K562 (cell line): ENCODE results near the gene FSD1L. TPM values are rescaled to one million over a fixed set of nuclear protein-coding genes. Genes with fewer than 3 reads are reported as not detected.

Experiments used
- ATAC-seq: fragments of 200-7000 bp; cut with Tn5 transposase; 3 replicates; pipeline ENCODE4 v1.9.1; 2020; ENCODE audit warnings: moderate library complexity
- BruUV-seq: library from RNA; stranded (reverse); fragments of 400-500 nt; replicated peaks from 2 replicates; lab custom pipeline; 2021; lab: Mats Ljungman, UMichigan
- CTCF ChIA-PET: fragments of 300-600 bp; formaldehyde crosslinking; extraction: SDS; loops from one replicate; lab custom pipeline; 2021; ENCODE audit warnings: low intra/inter-chr PET ratio; lab: Yijun Ruan, JAX
- POLR2A ChIA-PET: fragments of 300-600, 350-650 bp; sonication (Branson Sonifier 250); formaldehyde crosslinking; extraction: SDS; loops from one replicate; lab custom pipeline; 2021; ENCODE audit warnings: antibody characterized with exemption, inconsistent platforms; lab: Yijun Ruan, JAX
- DNase-seq, 4 experiments: peaks; one replicate each; pipeline versions ENCODE4 v3.0.0 to v3.0.0-alpha.2; 2011 to 2018; ENCODE audit warnings: low spot score in 3 of 4, mixed read lengths in 3 of 4; ENCODE audit errors: extremely low read depth in 1 of 4
- FAIRE-seq: peaks from 2 replicates; lab custom pipeline; 2011; peaks lifted over from hg19 to GRCh38; lab: Jason Lieb, UNC
- H2AFZ ChIP-seq: 2 replicates; pipeline ENCODE4 v1.6.0; 2011; ENCODE audit warnings: low read depth, low read length, control low read depth, inconsistent platforms
- H3K27ac ChIP-seq: fragments of 200-600 bp; 3 replicates; pipeline ENCODE4 v1.8.0; 2011; ENCODE audit warnings: low read depth, mild to moderate bottlenecking, control low read depth, inconsistent platforms, low read length, moderate library complexity, mixed read lengths; ENCODE audit errors: extremely low read depth
- H3K27me3 ChIP-seq, 2 experiments: fragments of 300-600 bp in 1 of 2; 2 replicates in 1 of 2; 3 replicates in 1 of 2; pipeline versions ENCODE4 v1.6.0 to v1.8.0; 2011; ENCODE audit warnings: inconsistent platforms in 2 of 2, low read length in 2 of 2, mild to moderate bottlenecking in 1 of 2, mixed read lengths in 1 of 2, moderate library complexity in 1 of 2; ENCODE audit not compliant: control insufficient read depth in 2 of 2, insufficient read depth in 2 of 2
- H3K36me3 ChIP-seq: fragments of 300-600 bp; 3 replicates; pipeline ENCODE4 v1.8.0; 2011; ENCODE audit warnings: mild to moderate bottlenecking, low read length, inconsistent platforms; ENCODE audit not compliant: control insufficient read depth, insufficient read depth
- H3K4me1 ChIP-seq, 2 experiments: fragments of 200-600 bp in 1 of 2; replicated peaks in 1 of 2; 2 replicates in 1 of 2; 3 replicates in 1 of 2; pipeline versions ENCODE4 v1.5.1 to v1.8.0; 2011; ENCODE audit warnings: inconsistent platforms in 2 of 2, low read length in 2 of 2, mild to moderate bottlenecking in 1 of 2, mixed read lengths in 1 of 2, moderate library complexity in 1 of 2; ENCODE audit not compliant: control insufficient read depth in 2 of 2, insufficient read depth in 2 of 2
- H3K4me2 ChIP-seq: 2 replicates; pipeline ENCODE4 v1.6.1; 2011; ENCODE audit warnings: low read length, control low read depth, inconsistent platforms, mixed read lengths; ENCODE audit not compliant: insufficient read depth
- H3K4me3 ChIP-seq: fragments of 200-600 bp; sonication (generic), shearing (Covaris generic); 2 replicates; pipeline ENCODE4 v1.5.1; 2016; ENCODE audit warnings: control low read depth, inconsistent platforms
- H3K79me2 ChIP-seq: fragments of 200-600 bp; 3 replicates; pipeline ENCODE4 v1.8.0; 2011; ENCODE audit warnings: low read length, inconsistent platforms; ENCODE audit not compliant: control insufficient read depth, insufficient read depth
- H3K9ac ChIP-seq, 2 experiments: 2 replicates each; pipeline versions ENCODE4 v1.6.0 to v1.6.1; 2011; ENCODE audit warnings: low read depth in 2 of 2, low read length in 2 of 2, control low read depth in 1 of 2, inconsistent platforms in 1 of 2, mild to moderate bottlenecking in 1 of 2, mixed read lengths in 1 of 2; ENCODE audit not compliant: insufficient read depth in 1 of 2
- H3K9me1 ChIP-seq: one replicate; pipeline ENCODE4 v1.6.0; 2011; ENCODE audit warnings: inconsistent platforms, mild to moderate bottlenecking, low read length, moderate library complexity; ENCODE audit not compliant: control insufficient read depth, insufficient read depth
- H3K9me3 ChIP-seq: replicated peaks from 2 replicates; pipeline ENCODE4 v1.5.1; 2011; ENCODE audit warnings: low read depth, low read length, inconsistent platforms; ENCODE audit not compliant: control insufficient read depth, insufficient read depth
- H4K20me1 ChIP-seq: replicated peaks from 2 replicates; pipeline ENCODE4 v1.6.1; 2011; ENCODE audit warnings: low read length, inconsistent platforms, mixed read lengths; ENCODE audit not compliant: control insufficient read depth, insufficient read depth
- FOXM1 ChIP-seq, 2 experiments: fragments of 450-650 bp in 1 of 2; sonication (generic) in 1 of 2; formaldehyde crosslinking in 1 of 2; IDR thresholded peaks; 2 replicates each; pipeline versions ENCODE4 v1.6.1 to v1.9.0; 2017 to 2022; ENCODE audit warnings: low read depth in 2 of 2, mild to moderate bottlenecking in 2 of 2, missing genetic modification reagents in 1 of 2, moderate library complexity in 1 of 2
- HDAC3 ChIP-seq: fragments of 450-650 bp; IDR thresholded peaks from 2 replicates; pipeline ENCODE4 v1.6.1; 2018; ENCODE audit warnings: borderline replicate concordance, mild to moderate bottlenecking, moderate library complexity; ENCODE audit not compliant: partially characterized antibody
- HNRNPLL ChIP-seq: fragments of 200-400 bp; formaldehyde crosslinking; IDR thresholded peaks from 2 replicates; pipeline ENCODE4 v1.6.1; 2017; ENCODE audit warnings: low read length, low read depth, mild to moderate bottlenecking; ENCODE audit not compliant: poor library complexity, severe bottlenecking
- ILK ChIP-seq: fragments of 450-650 bp; IDR thresholded peaks from 2 replicates; pipeline ENCODE4 v1.6.1; 2016; ENCODE audit warnings: missing genetic modification characterization, low read depth, mild to moderate bottlenecking, missing compliant biosample characterization, moderate library complexity, borderline replicate concordance
- KHSRP ChIP-seq: fragments of 450-650 bp; IDR thresholded peaks from 2 replicates; pipeline ENCODE4 v1.6.1; 2017
- PHF21A ChIP-seq: fragments of 450-650 bp; IDR thresholded peaks from 2 replicates; pipeline ENCODE4 v1.6.1; 2017; ENCODE audit warnings: low read depth, borderline replicate concordance
- RFX5 ChIP-seq: IDR thresholded peaks from 2 replicates; pipeline ENCODE4 v1.6.1; 2011; ENCODE audit warnings: low read depth, mild to moderate bottlenecking, improper control_type of control experiment, low read length
- RFX7 ChIP-seq: fragments of 250-450 bp; sonication (Bioruptor Pico); IDR thresholded peaks from 2 replicates; pipeline ENCODE4 v1.5.1; 2021; ENCODE audit warnings: mild to moderate bottlenecking
- SLC30A9 ChIP-seq: fragments of 250-450 bp; sonication (Bioruptor Pico); IDR thresholded peaks from 2 replicates; pipeline ENCODE4 v1.8.0; 2022; ENCODE audit warnings: mild to moderate bottlenecking, moderate library complexity
- SMAD1 ChIP-seq: fragments of 150-350 bp; IDR thresholded peaks from 2 replicates; pipeline ENCODE4 v1.6.1; 2014; ENCODE audit warnings: low read length, low read depth; ENCODE audit not compliant: partially characterized antibody
- SPI1 ChIP-seq: IDR thresholded peaks from 2 replicates; pipeline ENCODE4 v1.6.1; 2011; ENCODE audit warnings: low read depth, low read length, control low read depth, borderline replicate concordance
- STAT5A ChIP-seq: IDR thresholded peaks from 2 replicates; pipeline ENCODE4 v1.6.1; 2012; ENCODE audit warnings: low read length, inconsistent platforms, borderline replicate concordance
- ZNF41 ChIP-seq: fragments of 250-450 bp; sonication (Bioruptor Pico); conservative IDR thresholded peaks from 2 replicates; pipeline ENCODE4 v1.4.0; 2020; ENCODE audit warnings: mild to moderate bottlenecking
- ZNF75A ChIP-seq: fragments of 450-650 bp; formaldehyde crosslinking; IDR thresholded peaks from 2 replicates; pipeline ENCODE4 v1.4.0; 2020; ENCODE audit warnings: mild to moderate bottlenecking
- WGBS: fragments of 100-300 bp; shearing (Covaris generic); methylation state at CpG from one replicate; pipeline ENCODE4 v1.1.6; 2016; ENCODE audit warnings: low coverage, mixed read lengths; ENCODE audit not compliant: insufficient coverage; ENCODE audit errors: missing lambda C conversion rate; 5-methylcytosine and 5-hydroxymethylcytosine counted together
- in situ Hi-C: fragments of 300-500 bp; cut with MboI; formaldehyde crosslinking; loops from 4 replicates; pipeline ENCODE4 v1.15.0; 2018; ENCODE audit warnings: inconsistent platforms, mixed read lengths
- intact Hi-C: fragments of 100-400 bp; cut with micrococcal nuclease; formaldehyde crosslinking; loops from 2 replicates; pipeline ENCODE4 v1.14.2; 2022
- polyA plus RNA-seq, 8 experiments: library from polyadenylated mRNA; depleted of rRNA in 4 of 8; stranded (reverse) in 5 of 8; unstranded in 3 of 8; fragments of >200 nt; fragmentation: Nextera tagmentation in 2 of 8; fragmentation: Illumina TruSeq in 1 of 8; extraction: Ambion mirVana in 2 of 8; extraction: Trizol in 1 of 8; gene quantifications; 2 replicates each; pipeline versions ENCODE4 v1.2.1 to v1.2.3, GENCODE V29; 2011 to 2014; ENCODE audit warnings: inconsistent platforms in 1 of 8, missing spikeins in 1 of 8
- total RNA-seq, 7 experiments: library from RNA; depleted of rRNA in 6 of 7; stranded (reverse); fragments of >200 nt in 6 of 7; fragmentation: Illumina TruSeq in 2 of 7; extraction: Trizol in 2 of 7; gene quantifications; 2 replicates each; pipeline versions ENCODE4 v1.2.1 to v1.2.3, GENCODE V29; 2011 to 2021; ENCODE audit warnings: low replicate concordance in 1 of 7
- TF ChIP-seq, protein P1 (sequence below): sonication (generic); formaldehyde crosslinking; IDR thresholded peaks from 2 replicates; pipeline ENCODE4 v1.8.1; 2023; ENCODE audit warnings: mild to moderate bottlenecking, missing genetic modification reagents

The FSD1L gene
- total and polyA plus RNA-seq, 9 of the 15 experiments (the other 6 are each of a cell fraction or from before 2014, with no cell fraction given): 0.95 to 4.2 (median 2.1) TPM

DNA sequence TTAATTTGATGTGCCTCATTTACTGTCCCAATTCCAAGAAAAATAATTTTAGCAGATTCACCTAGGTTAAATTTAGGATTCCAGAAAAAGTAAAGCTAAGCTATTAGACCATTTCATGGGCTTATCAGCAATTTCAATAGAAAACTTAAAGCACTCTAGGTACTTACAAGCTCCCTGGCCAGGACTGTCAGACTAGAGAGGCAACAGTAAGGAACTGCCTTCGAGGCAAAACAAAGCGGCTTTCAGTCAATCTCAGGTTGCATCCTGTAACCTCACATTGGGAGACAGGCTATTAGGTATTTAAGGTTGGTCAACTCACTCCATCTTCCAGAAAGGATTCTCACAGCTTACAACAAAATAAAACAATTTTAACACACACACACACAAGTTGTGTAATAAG lies 48.7 kb upstream of the FSD1L start:
- Histone ChIP-seq H3K9me3 (no peaks in the 10 kb centered on the region), H3K4me1 (no peaks in the 10 kb centered on the region), H3K79me2 (no peaks in the 10 kb centered on the region), H3K36me3 (no peaks in the 10 kb centered on the region), H3K4me2 (no peak overlapping the region), H3K9ac (no peak overlapping the region), H3K27me3 (peaks cover 21 to 27% of the 10 kb centered on the region in 2 experiments), H2AFZ (no peak overlapping the region), H3K4me3 (no peak overlapping the region), H3K9me1 (no peaks in the 10 kb centered on the region), H4K20me1 (no peaks in the 10 kb centered on the region), H3K27ac (no peak overlapping the region)
- TF ChIP-seq KHSRP (no peak), ZNF41 (CRISPR knock-in tag) (no peak), SPI1 (no peak), RFX5 (no peak), SLC30A9 (CRISPR knock-in tag) (no peak), ILK (tag) (no peak), HNRNPLL (no peak), FOXM1 (IDR thresholded peaks at IDR 0.05; ENCODE audit: low read depth) (no peak), FOXM1 (CRISPR knock-in tag; IDR thresholded peaks at IDR 0.05; ENCODE audit: low read depth) (no peak), HDAC3 (no peak), RFX7 (CRISPR knock-in tag) (no peak), STAT5A (no peak), PHF21A (no peak), SMAD1 (no peak), ZNF75A (CRISPR knock-in tag) (no peak)
- TF ChIP-seq, protein P1, sequence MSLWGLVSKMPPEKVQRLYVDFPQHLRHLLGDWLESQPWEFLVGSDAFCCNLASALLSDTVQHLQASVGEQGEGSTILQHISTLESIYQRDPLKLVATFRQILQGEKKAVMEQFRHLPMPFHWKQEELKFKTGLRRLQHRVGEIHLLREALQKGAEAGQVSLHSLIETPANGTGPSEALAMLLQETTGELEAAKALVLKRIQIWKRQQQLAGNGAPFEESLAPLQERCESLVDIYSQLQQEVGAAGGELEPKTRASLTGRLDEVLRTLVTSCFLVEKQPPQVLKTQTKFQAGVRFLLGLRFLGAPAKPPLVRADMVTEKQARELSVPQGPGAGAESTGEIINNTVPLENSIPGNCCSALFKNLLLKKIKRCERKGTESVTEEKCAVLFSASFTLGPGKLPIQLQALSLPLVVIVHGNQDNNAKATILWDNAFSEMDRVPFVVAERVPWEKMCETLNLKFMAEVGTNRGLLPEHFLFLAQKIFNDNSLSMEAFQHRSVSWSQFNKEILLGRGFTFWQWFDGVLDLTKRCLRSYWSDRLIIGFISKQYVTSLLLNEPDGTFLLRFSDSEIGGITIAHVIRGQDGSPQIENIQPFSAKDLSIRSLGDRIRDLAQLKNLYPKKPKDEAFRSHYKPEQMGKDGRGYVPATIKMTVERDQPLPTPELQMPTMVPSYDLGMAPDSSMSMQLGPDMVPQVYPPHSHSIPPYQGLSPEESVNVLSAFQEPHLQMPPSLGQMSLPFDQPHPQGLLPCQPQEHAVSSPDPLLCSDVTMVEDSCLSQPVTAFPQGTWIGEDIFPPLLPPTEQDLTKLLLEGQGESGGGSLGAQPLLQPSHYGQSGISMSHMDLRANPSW (CRISPR knock-in tag): no peak
- 2% methylated on average over 2 of the region's 2 CpGs for WGBS
- intact Hi-C loops: no loop called here
- DNase-seq (no peak), FAIRE-seq (no peak), ATAC-seq (no peak)
- BruUV-seq: no TSS peak
- POLR2A ChIA-PET: interaction anchor here (1.0 kb wide), 1 partner anchor 9 kb away, joined by 3 read pairs; no protein-coding TSS in a partner anchor
- CTCF ChIA-PET: no interaction called here
- in situ Hi-C loops: no loop called here
